Epithelial cell of esophagus (primary cell): ENCODE data around the gene APBA1.

Source experiments
- DNase-seq: peaks from one replicate; pipeline ENCODE4 v3.0.0; 2010; ENCODE audit warnings: low read depth
- H3K4me3 ChIP-seq: 2 replicates; pipeline ENCODE4 v1.5.1; 2011; ENCODE audit warnings: mild to moderate bottlenecking, low read length, control low read depth
- CTCF ChIP-seq: IDR thresholded peaks from 2 replicates; pipeline ENCODE4 v1.5.1; 2011; ENCODE audit warnings: low read depth, mild to moderate bottlenecking, low read length, control low read depth, inconsistent platforms; ENCODE audit not compliant: insufficient read depth; ENCODE audit errors: missing control alignments

APBA1 gene

GRCh38 chr9:69632768-69633167 is 39.4 kb downstream of the APBA1 start:
- TF ChIP-seq CTCF: no peak
- DNase-seq: no peak
- no peak overlapping the region for H3K4me3 ChIP-seq

- H3K4me3 ChIP-seq: no peak overlapping the region
- no peak for DNase-seq
- TF ChIP-seq CTCF: no peak
Observed at GRCh38 chr9:69627281-69627680, 44.9 kb downstream of the APBA1 start.

GRCh38 chr9:69623276-69623675 is 48.9 kb downstream of the APBA1 start:
- no peak overlapping the region for H3K4me3 ChIP-seq
- DNase-seq: no peak
- TF ChIP-seq CTCF: no peak

GRCh38 chr9:69622676-69623075 is 49.5 kb downstream of the APBA1 start:
- no peak for TF ChIP-seq CTCF
- DNase-seq: no peak
- H3K4me3 ChIP-seq: no peak overlapping the region

GRCh38 chr9:69621730-69622460 is 50.3 kb downstream of the APBA1 start:
- peak; percentile 41 for DNase-seq
- TF ChIP-seq CTCF: no peak
- no peak overlapping the region for H3K4me3 ChIP-seq

- DNase-seq: no peak
- TF ChIP-seq CTCF: no peak
- H3K4me3 ChIP-seq: no peak overlapping the region
Observed at GRCh38 chr9:69620731-69621130, 51.4 kb downstream of the APBA1 start.

- no peak for TF ChIP-seq CTCF
- no peak overlapping the region for H3K4me3 ChIP-seq
- no peak for DNase-seq
Observed at GRCh38 chr9:69619233-69619632, 52.9 kb downstream of the APBA1 start.
